ENCODE results near the gene ULK2.

ULK2 gene

GRCh38 chr17:19724501-19725420 lies 143.0 kb downstream of the ULK2 start:
- no peak overlapping the region for H3K4me2 ChIP-seq (ENCODE audit: low read depth, low read length, poor library complexity, severe bottlenecking)
- H3K79me2 ChIP-seq (ENCODE audit: insufficient read depth, low read length), result no peaks in the 10 kb centered on the region
- no peaks in the 10 kb centered on the region for H3F3A ChIP-seq (ENCODE audit: low read depth)
- H3K4me3 ChIP-seq (ENCODE audit: low read length, poor library complexity, severe bottlenecking), result no peak overlapping the region
- H3K9me2 ChIP-seq (replicated peaks; ENCODE audit: low read depth, low read length), result no peaks in the 10 kb centered on the region
- H2AFZ ChIP-seq (ENCODE audit: low read length), result no peak overlapping the region
- H3K36me3 ChIP-seq (ENCODE audit: insufficient read depth, low read length), result no peaks in the 10 kb centered on the region
- no peak for TF ChIP-seq EZH2phosphoT487 (IDR thresholded peaks at IDR 0.05; ENCODE audit: borderline replicate concordance)
- TF ChIP-seq CTCF (conservative IDR thresholded peaks at IDR 0.05; ENCODE audit: low read length), result no peak
- no peaks in the 10 kb centered on the region for H3K27me3 ChIP-seq (ENCODE audit: insufficient read depth, low read length, poor library complexity, severe bottlenecking)
- no peaks in the 10 kb centered on the region for H3K9me3 ChIP-seq (ENCODE audit: insufficient read depth, low read depth, low read length)
- H3K9ac ChIP-seq (ENCODE audit: low read depth, low read length, poor library complexity, severe bottlenecking), result no peak overlapping the region
- H3K4me1 ChIP-seq (ENCODE audit: insufficient read depth, low read length, poor library complexity, severe bottlenecking), result no peaks in the 10 kb centered on the region
- no peaks in the 10 kb centered on the region for H4K20me1 ChIP-seq (ENCODE audit: insufficient read depth, low read length, poor library complexity, severe bottlenecking)

- TF ChIP-seq EZH2phosphoT487 (IDR thresholded peaks at IDR 0.05; ENCODE audit: borderline replicate concordance) (no peak), CTCF (conservative IDR thresholded peaks at IDR 0.05; ENCODE audit: low read length) (no peak)
- Histone ChIP-seq H3K4me2 (ENCODE audit: low read depth, low read length, poor library complexity, severe bottlenecking) (no peak overlapping the region), H2AFZ (ENCODE audit: low read length) (no peak overlapping the region), H3K79me2 (ENCODE audit: insufficient read depth, low read length) (no peaks in the 10 kb centered on the region), H3K36me3 (ENCODE audit: insufficient read depth, low read length) (no peaks in the 10 kb centered on the region), H3K4me1 (ENCODE audit: insufficient read depth, low read length, poor library complexity, severe bottlenecking) (no peaks in the 10 kb centered on the region), H3K27me3 (ENCODE audit: insufficient read depth, low read length, poor library complexity, severe bottlenecking) (no peaks in the 10 kb centered on the region), H3K4me3 (ENCODE audit: low read length, poor library complexity, severe bottlenecking) (no peak overlapping the region), H4K20me1 (ENCODE audit: insufficient read depth, low read length, poor library complexity, severe bottlenecking) (no peaks in the 10 kb centered on the region), H3K9ac (ENCODE audit: low read depth, low read length, poor library complexity, severe bottlenecking) (no peak overlapping the region), H3K9me3 (ENCODE audit: insufficient read depth, low read depth, low read length) (no peaks in the 10 kb centered on the region), H3F3A (ENCODE audit: low read depth) (no peaks in the 10 kb centered on the region), H3K9me2 (replicated peaks; ENCODE audit: low read depth, low read length) (no peaks in the 10 kb centered on the region)
Measured at GRCh38 chr17:19723964-19724363, 143.8 kb downstream of the ULK2 start.

Measured in Loucy (cell line).